ENCODE measurements around the gene ASTN2.
A peak's percentile ranks its signal among the peaks of the same experiment; 100 is the strongest.

ASTN2 gene

DNA sequence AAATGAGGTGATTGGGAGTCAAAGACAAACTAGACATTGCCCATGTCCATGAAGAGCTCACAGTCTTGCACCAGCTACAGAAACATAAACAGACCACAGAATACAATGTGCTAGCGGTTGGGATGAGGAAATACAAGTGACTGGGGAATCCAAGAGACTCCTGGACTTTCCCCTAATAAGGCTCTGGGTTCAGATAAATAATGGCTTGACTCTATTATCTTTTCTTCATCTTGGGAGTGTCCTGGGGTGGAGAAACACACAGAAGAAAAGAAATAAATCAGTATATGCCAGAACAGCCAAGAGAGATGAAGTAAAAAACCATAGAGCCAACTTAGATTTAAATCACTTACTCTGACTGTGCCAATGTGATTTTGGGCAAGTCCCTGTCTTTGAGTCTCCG, 1033.5 kb downstream of the ASTN2 start:
- TF ChIP-seq, protein P1, sequence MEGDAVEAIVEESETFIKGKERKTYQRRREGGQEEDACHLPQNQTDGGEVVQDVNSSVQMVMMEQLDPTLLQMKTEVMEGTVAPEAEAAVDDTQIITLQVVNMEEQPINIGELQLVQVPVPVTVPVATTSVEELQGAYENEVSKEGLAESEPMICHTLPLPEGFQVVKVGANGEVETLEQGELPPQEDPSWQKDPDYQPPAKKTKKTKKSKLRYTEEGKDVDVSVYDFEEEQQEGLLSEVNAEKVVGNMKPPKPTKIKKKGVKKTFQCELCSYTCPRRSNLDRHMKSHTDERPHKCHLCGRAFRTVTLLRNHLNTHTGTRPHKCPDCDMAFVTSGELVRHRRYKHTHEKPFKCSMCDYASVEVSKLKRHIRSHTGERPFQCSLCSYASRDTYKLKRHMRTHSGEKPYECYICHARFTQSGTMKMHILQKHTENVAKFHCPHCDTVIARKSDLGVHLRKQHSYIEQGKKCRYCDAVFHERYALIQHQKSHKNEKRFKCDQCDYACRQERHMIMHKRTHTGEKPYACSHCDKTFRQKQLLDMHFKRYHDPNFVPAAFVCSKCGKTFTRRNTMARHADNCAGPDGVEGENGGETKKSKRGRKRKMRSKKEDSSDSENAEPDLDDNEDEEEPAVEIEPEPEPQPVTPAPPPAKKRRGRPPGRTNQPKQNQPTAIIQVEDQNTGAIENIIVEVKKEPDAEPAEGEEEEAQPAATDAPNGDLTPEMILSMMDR (conservative IDR thresholded peaks at IDR 0.05; ENCODE audit: low read depth, low read length), result no peak
- no peak overlapping the region for H3K4me3 ChIP-seq (ENCODE audit: low read length)
- no peak for DNase-seq (ENCODE audit: low read depth)

DNA sequence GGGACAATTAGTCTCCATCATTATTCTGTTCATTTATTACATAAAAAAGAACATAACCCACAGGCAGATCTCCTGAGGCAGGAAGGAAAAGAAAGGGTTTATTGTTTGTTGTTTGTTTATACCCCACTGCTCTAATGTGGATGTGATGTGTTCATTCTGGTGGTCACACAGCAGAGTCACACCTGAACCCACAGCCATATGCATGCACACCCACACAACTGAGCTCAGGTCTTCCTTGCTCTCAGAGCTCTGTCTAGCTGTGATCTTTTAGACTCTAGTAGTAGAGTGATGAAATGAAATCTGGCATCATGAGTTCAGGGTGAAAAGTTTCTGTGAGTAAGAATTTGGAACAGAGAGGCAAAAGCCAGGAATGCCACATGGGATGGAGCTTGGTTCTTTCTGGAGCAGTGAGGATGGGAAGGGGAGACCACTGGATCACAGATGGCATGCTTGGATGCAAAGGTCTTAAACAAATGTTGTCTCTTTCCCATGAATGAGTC, 1034.3 kb downstream of the ASTN2 start:
- no peak for DNase-seq (ENCODE audit: low read depth)
- H3K4me3 ChIP-seq (ENCODE audit: low read length), result no peak overlapping the region
- TF ChIP-seq, protein P1 (conservative IDR thresholded peaks at IDR 0.05; ENCODE audit: low read depth, low read length), result no peak

DNA sequence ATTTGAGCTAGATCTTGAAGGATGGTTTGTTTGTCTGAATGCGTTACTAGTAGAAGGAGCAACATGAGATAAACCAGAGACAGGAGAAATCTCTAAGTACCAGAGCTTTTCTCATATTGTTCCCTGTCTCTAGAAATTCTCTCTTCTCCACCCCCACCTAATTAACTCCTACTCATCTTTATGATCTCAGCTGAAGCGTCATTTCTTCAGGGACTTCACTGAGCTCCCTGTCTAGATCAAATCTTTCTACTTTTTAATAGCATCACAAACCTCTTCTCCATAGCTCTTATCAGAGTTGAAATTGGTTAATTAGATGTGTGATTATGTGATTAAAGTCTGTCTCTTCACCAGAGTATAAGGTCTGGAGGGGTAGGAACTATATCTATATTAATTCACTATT, 1035.0 kb downstream of the ASTN2 start:
- no peak overlapping the region for H3K4me3 ChIP-seq (ENCODE audit: low read length)
- no peak for DNase-seq (ENCODE audit: low read depth)
- TF ChIP-seq, protein P1 (conservative IDR thresholded peaks at IDR 0.05; ENCODE audit: low read depth, low read length), result no peak

DNA sequence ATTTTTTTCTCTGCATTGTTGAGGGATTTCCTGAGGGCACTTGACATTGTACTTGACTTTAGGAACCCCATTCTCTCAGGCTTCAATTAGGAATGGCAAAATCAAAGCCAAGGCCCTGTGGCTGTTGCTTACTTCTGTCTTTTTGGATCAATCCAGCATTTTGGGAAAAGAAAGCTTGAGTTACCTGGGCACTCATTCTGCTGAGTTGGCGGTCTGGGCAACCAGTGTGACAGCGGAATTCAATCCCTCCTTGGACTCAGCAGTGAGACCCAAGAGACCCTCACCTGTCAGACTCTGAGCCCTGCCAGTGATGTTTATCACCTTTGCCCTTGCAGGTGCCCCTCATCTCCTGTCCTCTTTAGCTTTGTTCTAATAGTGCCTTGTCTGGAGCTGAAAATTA, 1036.0 kb downstream of the ASTN2 start:
- H3K4me3 ChIP-seq (ENCODE audit: low read length), result no peak overlapping the region
- no peak for DNase-seq (ENCODE audit: low read depth)
- TF ChIP-seq, protein P1 (conservative IDR thresholded peaks at IDR 0.05; ENCODE audit: low read depth, low read length), result no peak

DNA sequence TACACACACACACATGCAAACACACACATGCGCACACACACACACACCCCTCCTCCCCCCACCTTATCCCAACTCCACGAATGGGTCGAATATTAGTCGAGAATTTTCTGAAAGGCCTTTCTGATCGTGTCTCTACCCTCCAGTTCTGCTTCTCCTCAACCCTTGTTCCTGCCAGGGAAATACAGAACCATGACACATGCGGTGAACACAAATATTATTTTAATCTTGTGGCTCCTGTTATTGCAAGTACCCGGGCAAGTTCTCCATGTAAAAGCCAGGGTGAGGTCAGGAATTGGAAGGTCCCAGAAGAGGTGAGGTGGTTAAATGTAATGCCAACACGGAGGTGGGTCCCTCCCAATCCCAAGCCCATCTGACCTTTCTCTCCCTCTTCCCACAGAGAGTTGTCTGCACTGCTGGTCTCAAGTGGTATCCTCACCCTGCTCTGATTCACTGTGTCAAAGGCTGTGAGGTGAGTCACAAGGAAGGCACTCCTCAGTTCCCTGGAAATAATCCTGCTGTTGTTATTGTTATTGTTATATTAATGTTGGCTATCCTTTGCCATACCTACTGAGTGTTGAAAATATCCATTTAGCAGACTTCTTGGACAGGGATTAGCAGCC, 1037.6 kb downstream of the ASTN2 start:
- TF ChIP-seq, protein P1 (conservative IDR thresholded peaks at IDR 0.05; ENCODE audit: low read depth, low read length), result no peak
- DNase-seq (ENCODE audit: low read depth), result peak; percentile 49
- H3K4me3 ChIP-seq (ENCODE audit: low read length), result no peak overlapping the region

Data from retinal pigment epithelial cell (primary cell).